SK-N-SH (cell line): ENCODE data around the gene GMFB. TPM values are rescaled to one million over a fixed set of nuclear protein-coding genes. Genes with fewer than 3 reads are reported as not detected.

ENCODE experiments used
- CTCF ChIA-PET: fragments of 300-600, 350-600 bp; formaldehyde crosslinking; extraction: SDS; loops from one replicate; lab custom pipeline; 2021; lab: Yijun Ruan, JAX
- POLR2A ChIA-PET: fragments of 350-600 bp; sonication (Branson Sonifier 250); formaldehyde crosslinking; extraction: SDS; loops from one replicate; lab custom pipeline; 2020; ENCODE audit warnings: antibody characterized with exemption, inconsistent platforms; lab: Yijun Ruan, JAX
- DNase-seq: peaks from one replicate; pipeline ENCODE4 v3.0.0; 2012
- H2AFZ ChIP-seq: fragments of 200-600 bp; sonication (generic); 2 replicates; pipeline ENCODE4 v1.8.1; 2016; ENCODE audit warnings: antibody characterized with exemption, mild to moderate bottlenecking, low read depth
- H3F3A ChIP-seq: fragments of 200-600 bp; sonication (generic); replicated peaks from 2 replicates; pipeline ENCODE3; 2016; ENCODE audit warnings: antibody characterized with exemption, mild to moderate bottlenecking; ENCODE audit not compliant: insufficient read depth
- H3K27ac ChIP-seq, 2 experiments: fragments of 200-500 bp in 1 of 2; fragments of 200-600 bp in 1 of 2; sonication (Bioruptor generic) in 1 of 2; sonication (generic), shearing (Covaris generic) in 1 of 2; 2 replicates each; pipeline versions ENCODE4 v1.5.1 to v1.6.1; 2014 to 2016; ENCODE audit warnings: low read depth in 2 of 2, inconsistent platforms in 1 of 2, low read length in 1 of 2, mild to moderate bottlenecking in 1 of 2, mixed read lengths in 1 of 2
- H3K27me3 ChIP-seq: fragments of 200-600 bp; sonication (generic), shearing (Covaris generic); 2 replicates; pipeline ENCODE4 v1.6.1; 2016; ENCODE audit warnings: mixed run types; ENCODE audit not compliant: insufficient read depth
- H3K36me3 ChIP-seq, 2 experiments: fragments of 200-500 bp in 1 of 2; fragments of 200-600 bp in 1 of 2; sonication (Bioruptor generic) in 1 of 2; sonication (generic) in 1 of 2; replicated peaks in 1 of 2; 2 replicates each; pipeline versions ENCODE3 to v1.5.1; 2014 to 2016; ENCODE audit warnings: low read length in 1 of 2, mild to moderate bottlenecking in 1 of 2; ENCODE audit not compliant: insufficient read depth in 2 of 2, control insufficient read depth in 1 of 2
- H3K4me1 ChIP-seq, 2 experiments: fragments of 200-500 bp in 1 of 2; fragments of 200-600 bp in 1 of 2; sonication (Bioruptor generic) in 1 of 2; sonication (generic), shearing (Covaris generic) in 1 of 2; 2 replicates each; pipeline versions ENCODE4 v1.5.1 to v1.6.1; 2014 to 2016; ENCODE audit warnings: low read depth in 1 of 2, low read length in 1 of 2, mixed run types in 1 of 2; ENCODE audit not compliant: insufficient read depth in 2 of 2, control insufficient read depth in 1 of 2
- H3K4me2 ChIP-seq: fragments of 200-600 bp; sonication (generic), shearing (Covaris generic); 2 replicates; pipeline ENCODE4 v1.6.1; 2017; ENCODE audit warnings: mixed run types
- H3K4me3 ChIP-seq, 2 experiments: fragments of 200-500 bp in 1 of 2; fragments of 200-600 bp in 1 of 2; sonication (Bioruptor generic) in 1 of 2; sonication (generic), shearing (Covaris generic) in 1 of 2; 2 replicates each; pipeline versions ENCODE4 v1.5.1 to v1.8.1; 2014 to 2016; ENCODE audit warnings: low read depth in 2 of 2, inconsistent platforms in 1 of 2, low read length in 1 of 2, mild to moderate bottlenecking in 1 of 2, mixed read lengths in 1 of 2, moderate library complexity in 1 of 2
- H3K79me2 ChIP-seq: fragments of 200-600 bp; sonication (generic); 2 replicates; pipeline ENCODE4 v1.8.1; 2017; ENCODE audit warnings: mild to moderate bottlenecking; ENCODE audit not compliant: insufficient read depth
- H3K9ac ChIP-seq: fragments of 200-600 bp; sonication (generic); 2 replicates; pipeline ENCODE4 v1.6.1; 2017; ENCODE audit warnings: mixed run types
- H3K9me2 ChIP-seq: fragments of 200-600 bp; sonication (generic); 2 replicates; pipeline ENCODE4 v1.6.1; 2017; ENCODE audit warnings: mixed run types
- H3K9me3 ChIP-seq: fragments of 200-600 bp; sonication (generic); 2 replicates; pipeline ENCODE4 v1.6.1; 2017; ENCODE audit warnings: mixed run types, mild to moderate bottlenecking, moderate library complexity
- H4K20me1 ChIP-seq: fragments of 200-600 bp; sonication (generic); 2 replicates; pipeline ENCODE4 v1.6.1; 2017; ENCODE audit warnings: mild to moderate bottlenecking, mixed run types; ENCODE audit not compliant: insufficient read depth
- ELF1 ChIP-seq: IDR thresholded peaks from 2 replicates; pipeline ENCODE4 v1.4.0; 2012
- GABPA ChIP-seq: IDR thresholded peaks from 2 replicates; pipeline ENCODE4 v1.4.0; 2012; ENCODE audit warnings: low read depth, mild to moderate bottlenecking
- RCOR1 ChIP-seq: fragments of 150-350 bp; IDR thresholded peaks from 2 replicates; pipeline ENCODE4 v1.6.1; 2017; ENCODE audit warnings: antibody characterized with exemption, low read length
- WGBS: methylation state at CpG from one replicate; pipeline ENCODE4 v1.1.6; 2017; ENCODE audit warnings: low lambda C conversion rate; 5-methylcytosine and 5-hydroxymethylcytosine counted together
- polyA plus RNA-seq, 3 experiments: library from polyadenylated mRNA; depleted of rRNA; stranded (reverse); fragments of >200 nt; gene quantifications; 2 replicates each; pipeline ENCODE4 v1.2.3, GENCODE V29; 2012
- TF ChIP-seq, protein P1 (sequence below): fragments of 150-350 bp; IDR thresholded peaks from 2 replicates; pipeline ENCODE4 v1.6.1; 2016; ENCODE audit warnings: mild to moderate bottlenecking, low read depth, low read length

Gene GMFB
- polyA plus RNA-seq, 1 of the 3 experiments (the other 2 are of a cell fraction): 9.4 TPM

DNA sequence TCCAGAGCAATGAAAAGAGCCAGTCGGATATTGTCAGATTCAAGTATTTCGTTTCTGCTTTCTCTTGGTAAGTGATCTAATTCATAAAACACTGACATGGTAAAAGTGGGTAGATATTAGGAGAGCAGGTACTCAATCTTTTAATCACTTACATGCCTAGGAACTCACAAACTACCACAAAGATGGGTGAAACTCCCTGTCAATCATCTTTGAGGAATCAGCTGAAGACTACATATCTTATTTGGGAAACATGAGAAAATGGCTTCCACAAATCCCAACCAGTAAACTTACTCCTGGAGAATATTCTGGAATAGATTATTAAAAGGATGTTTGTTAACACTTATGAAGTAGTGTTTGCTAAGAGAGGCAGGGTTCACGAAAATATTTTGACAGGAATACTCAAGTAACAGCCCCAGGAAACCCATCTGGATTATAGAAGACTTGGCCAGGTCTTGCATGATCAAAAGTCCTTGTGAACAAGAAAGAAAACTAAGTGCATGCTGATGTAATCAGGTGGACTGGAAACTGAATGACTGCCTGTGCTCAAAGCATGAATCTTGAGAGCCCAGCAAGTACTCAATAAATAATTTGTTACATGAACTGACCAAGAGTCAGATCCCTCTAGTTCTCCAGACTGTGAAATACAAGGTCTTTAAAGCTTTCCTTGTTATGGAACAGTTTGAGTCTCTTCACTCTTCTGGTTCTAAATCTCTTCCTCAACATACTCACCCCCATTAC, 63.1 kb downstream of the GMFB start (continued):
- TF ChIP-seq, protein P1, sequence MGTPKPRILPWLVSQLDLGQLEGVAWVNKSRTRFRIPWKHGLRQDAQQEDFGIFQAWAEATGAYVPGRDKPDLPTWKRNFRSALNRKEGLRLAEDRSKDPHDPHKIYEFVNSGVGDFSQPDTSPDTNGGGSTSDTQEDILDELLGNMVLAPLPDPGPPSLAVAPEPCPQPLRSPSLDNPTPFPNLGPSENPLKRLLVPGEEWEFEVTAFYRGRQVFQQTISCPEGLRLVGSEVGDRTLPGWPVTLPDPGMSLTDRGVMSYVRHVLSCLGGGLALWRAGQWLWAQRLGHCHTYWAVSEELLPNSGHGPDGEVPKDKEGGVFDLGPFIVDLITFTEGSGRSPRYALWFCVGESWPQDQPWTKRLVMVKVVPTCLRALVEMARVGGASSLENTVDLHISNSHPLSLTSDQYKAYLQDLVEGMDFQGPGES: no peak
- TF ChIP-seq RCOR1: no peak

DNA sequence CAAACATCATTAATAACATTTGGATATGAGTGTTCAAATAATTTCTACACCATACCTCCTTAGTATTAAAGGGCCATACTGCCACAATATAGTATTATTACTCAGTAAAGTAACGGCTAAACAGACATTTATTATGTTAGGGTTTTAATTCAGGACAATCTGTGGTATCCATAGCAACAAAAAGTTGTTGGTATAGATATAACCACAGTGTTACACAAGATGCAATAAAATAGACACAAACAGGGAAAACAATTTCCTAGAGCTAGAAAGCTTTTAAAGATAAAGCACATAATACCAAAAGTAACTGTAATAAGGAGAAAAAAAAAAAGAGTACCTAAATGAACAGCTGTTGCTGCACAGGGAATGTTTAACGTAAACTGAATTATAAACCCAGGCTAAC, 63.7 kb downstream of the GMFB start:
- Histone ChIP-seq H3K4me2 (no peak overlapping the region), H2AFZ (no peak overlapping the region), H3K9ac (no peak overlapping the region), H3K9me2 (no peaks in the 10 kb centered on the region), H3K36me3 (peaks cover 54 to 60% of the 10 kb centered on the region in 2 experiments), H3K4me1 (no peaks in the 10 kb centered on the region; a peak in 1 of 4 replicates), H3K9me3 (no peaks in the 10 kb centered on the region), H3K79me2 (peaks cover 9% of the 10 kb centered on the region; the same call in 1 of the 2 replicates), H3K4me3 (no peak overlapping the region), H3F3A (peaks cover 11% of the 10 kb centered on the region), H4K20me1 (no peaks in the 10 kb centered on the region), H3K27ac (no peak overlapping the region), H3K27me3 (no peaks in the 10 kb centered on the region)
- POLR2A ChIA-PET: no interaction called here
- CTCF ChIA-PET: interaction anchor here (1.7 to 2.6 kb wide), 2 partner anchors 17 to 58 kb away, joined by 4 to 8 read pairs; partner anchors contain the start of gene CNIH1
- TF ChIP-seq, protein P1: no peak
- TF ChIP-seq ELF1: no peak
- TF ChIP-seq GABPA: no peak
- 94% methylated on average over 2 of the region's 2 CpGs for WGBS
- DNase-seq: no peak

Other genes with a start within 250 kb of the GMFB start
- gene CDKN3, start 92.0 kb downstream of the GMFB start, polyA plus RNA-seq (2012; rRNA removed): 25.5 and 26.7 TPM in 2 replicates
- 145 and 292 TPM in 2 replicates for gene CNIH1, start 47.6 kb downstream of the GMFB start, polyA plus RNA-seq (2012; rRNA removed)
- gene CGRRF1, start 20.9 kb upstream of the GMFB start, polyA plus RNA-seq (2012; rRNA removed): 6.4 and 7.7 TPM in 2 replicates
- gene SAMD4A, start 78.1 kb upstream of the GMFB start, polyA plus RNA-seq (2012; rRNA removed): 5.0 and 5.9 TPM in 2 replicates